ENCODE results near the gene NTRK2. TPM values are rescaled to one million over a fixed set of nuclear protein-coding genes. Genes with fewer than 3 reads are reported as not detected.

Gene NTRK2
- polyA plus RNA-seq, 1 donor (not counting 4 experiments of a cell fraction or from before 2014, with no cell fraction given), result 0.08 TPM

DNA sequence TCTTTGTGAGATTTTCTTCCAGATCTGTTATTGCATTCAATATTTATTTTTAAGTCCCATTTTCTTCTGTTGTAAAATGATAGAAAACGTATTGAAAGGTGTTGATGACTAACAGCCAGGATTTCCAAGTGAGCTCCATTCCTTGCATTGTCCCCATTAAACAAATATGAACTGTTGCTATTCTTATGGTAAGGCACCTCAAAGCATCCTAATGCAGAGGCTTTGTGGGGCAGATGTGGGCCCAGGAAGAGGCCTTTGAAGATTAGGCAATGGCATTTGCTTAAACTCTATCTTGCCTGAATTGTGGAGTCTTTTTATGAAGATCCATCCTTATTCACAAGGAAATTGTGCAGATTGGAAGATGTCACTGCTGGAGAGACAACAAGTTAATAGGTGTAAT lies 38.9 kb downstream of the NTRK2 start:
- Histone ChIP-seq H3K4me1 (ENCODE audit: control insufficient read depth, extremely low read depth, insufficient read depth, low read length) (peaks cover 14% of the 10 kb centered on the region), H3K36me3 (ENCODE audit: control insufficient read depth in 2 of 2, extremely low read depth in 1 of 2, insufficient read depth in 2 of 2, low read length in 2 of 2) (no peaks in the 10 kb centered on the region), H3K4me2 (ENCODE audit: control insufficient read depth, extremely low read depth, insufficient read depth, low read depth, low read length) (no peak overlapping the region), H3K9me1 (ENCODE audit: control insufficient read depth, extremely low read depth, insufficient read depth, low read length) (no peaks in the 10 kb centered on the region), H3K9ac (ENCODE audit: control insufficient read depth, extremely low read depth, insufficient read depth, low read length) (no peak overlapping the region), H2AFZ (ENCODE audit: control insufficient read depth, low read length) (no peak overlapping the region), H3K9me3 (ENCODE audit: control insufficient read depth, low read depth, low read length) (no peaks in the 10 kb centered on the region), H3K4me3 (ENCODE audit: control insufficient read depth in 2 of 3, extremely low read depth in 1 of 3, insufficient read depth in 2 of 3, low read depth in 1 of 3, low read length in 3 of 3) (no peak overlapping the region), H3K27me3 (ENCODE audit: control insufficient read depth, extremely low read depth, insufficient read depth, low read length) (no peaks in the 10 kb centered on the region), H3K27ac (ENCODE audit: control insufficient read depth, insufficient read depth, low read length) (no peak overlapping the region), H4K20me1 (ENCODE audit: control insufficient read depth, extremely low read depth, insufficient read depth, low read length) (no peaks in the 10 kb centered on the region), H3K79me2 (ENCODE audit: control insufficient read depth, insufficient read depth, low read length) (no peaks in the 10 kb centered on the region)
- dilution Hi-C loops (cut with MboI; ENCODE audit: extremely low pct_ligation_motif_present, low sequenced_read_pairs), result no loop called here
- no peak for DNase-seq (ENCODE audit: low read depth, low spot score)
- TF ChIP-seq, protein P1, sequence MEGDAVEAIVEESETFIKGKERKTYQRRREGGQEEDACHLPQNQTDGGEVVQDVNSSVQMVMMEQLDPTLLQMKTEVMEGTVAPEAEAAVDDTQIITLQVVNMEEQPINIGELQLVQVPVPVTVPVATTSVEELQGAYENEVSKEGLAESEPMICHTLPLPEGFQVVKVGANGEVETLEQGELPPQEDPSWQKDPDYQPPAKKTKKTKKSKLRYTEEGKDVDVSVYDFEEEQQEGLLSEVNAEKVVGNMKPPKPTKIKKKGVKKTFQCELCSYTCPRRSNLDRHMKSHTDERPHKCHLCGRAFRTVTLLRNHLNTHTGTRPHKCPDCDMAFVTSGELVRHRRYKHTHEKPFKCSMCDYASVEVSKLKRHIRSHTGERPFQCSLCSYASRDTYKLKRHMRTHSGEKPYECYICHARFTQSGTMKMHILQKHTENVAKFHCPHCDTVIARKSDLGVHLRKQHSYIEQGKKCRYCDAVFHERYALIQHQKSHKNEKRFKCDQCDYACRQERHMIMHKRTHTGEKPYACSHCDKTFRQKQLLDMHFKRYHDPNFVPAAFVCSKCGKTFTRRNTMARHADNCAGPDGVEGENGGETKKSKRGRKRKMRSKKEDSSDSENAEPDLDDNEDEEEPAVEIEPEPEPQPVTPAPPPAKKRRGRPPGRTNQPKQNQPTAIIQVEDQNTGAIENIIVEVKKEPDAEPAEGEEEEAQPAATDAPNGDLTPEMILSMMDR (optimal IDR thresholded peaks at IDR 0.05 in 1 of 3, IDR thresholded peaks at IDR 0.05 in 1 of 3, conservative IDR thresholded peaks at IDR 0.05 in 1 of 3; ENCODE audit: extremely low read depth in 1 of 3, insufficient read depth in 2 of 3, low read length in 3 of 3), result no peak
- TF ChIP-seq EZH2 (IDR thresholded peaks at IDR 0.05; ENCODE audit: low read length), result no peak
- FAIRE-seq, result no peak

DNA sequence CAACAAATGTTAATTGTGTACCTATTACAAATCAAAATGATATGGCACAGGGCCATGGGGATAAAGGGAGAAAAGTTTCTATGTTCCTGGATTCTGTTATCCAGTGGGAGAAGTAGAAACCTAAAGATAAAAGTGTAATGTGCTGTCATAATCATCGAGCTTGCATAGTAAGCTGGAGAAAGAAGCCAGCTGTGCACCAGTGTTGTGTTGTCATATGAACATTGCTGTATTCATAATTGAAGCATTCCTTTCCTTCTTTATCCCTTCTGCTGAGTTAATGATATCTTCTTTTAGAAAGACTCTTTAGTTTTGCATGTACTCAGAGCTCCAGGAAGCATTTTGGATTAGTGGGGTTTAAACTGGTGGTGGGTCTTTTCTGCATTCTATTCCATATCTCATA lies 39.5 kb downstream of the NTRK2 start:
- no peak overlapping the region for H3K9ac ChIP-seq (ENCODE audit: control insufficient read depth, extremely low read depth, insufficient read depth, low read length)
- H3K27me3 ChIP-seq (ENCODE audit: control insufficient read depth, extremely low read depth, insufficient read depth, low read length), result no peaks in the 10 kb centered on the region
- H3K4me1 ChIP-seq (ENCODE audit: control insufficient read depth, extremely low read depth, insufficient read depth, low read length), result peaks cover 14% of the 10 kb centered on the region
- H3K4me2 ChIP-seq (ENCODE audit: control insufficient read depth, extremely low read depth, insufficient read depth, low read depth, low read length), result no peak overlapping the region
- no peaks in the 10 kb centered on the region for H3K9me1 ChIP-seq (ENCODE audit: control insufficient read depth, extremely low read depth, insufficient read depth, low read length)
- no peak overlapping the region for H2AFZ ChIP-seq (ENCODE audit: control insufficient read depth, low read length)
- dilution Hi-C loops (cut with MboI; ENCODE audit: extremely low pct_ligation_motif_present, low sequenced_read_pairs), result no loop called here
- H4K20me1 ChIP-seq (ENCODE audit: control insufficient read depth, extremely low read depth, insufficient read depth, low read length), result no peaks in the 10 kb centered on the region
- no peaks in the 10 kb centered on the region for H3K79me2 ChIP-seq (ENCODE audit: control insufficient read depth, insufficient read depth, low read length)
- H3K9me3 ChIP-seq (ENCODE audit: control insufficient read depth, low read depth, low read length), result no peaks in the 10 kb centered on the region
- no peak for FAIRE-seq
- no peak overlapping the region for H3K4me3 ChIP-seq (ENCODE audit: control insufficient read depth in 2 of 3, extremely low read depth in 1 of 3, insufficient read depth in 2 of 3, low read depth in 1 of 3, low read length in 3 of 3)
- H3K27ac ChIP-seq (ENCODE audit: control insufficient read depth, insufficient read depth, low read length), result no peak overlapping the region
- TF ChIP-seq, protein P1 (optimal IDR thresholded peaks at IDR 0.05 in 1 of 3, IDR thresholded peaks at IDR 0.05 in 1 of 3, conservative IDR thresholded peaks at IDR 0.05 in 1 of 3; ENCODE audit: extremely low read depth in 1 of 3, insufficient read depth in 2 of 3, low read length in 3 of 3), result no peak
- TF ChIP-seq EZH2 (IDR thresholded peaks at IDR 0.05; ENCODE audit: low read length), result no peak
- DNase-seq (ENCODE audit: low read depth, low spot score), result no peak
- no peaks in the 10 kb centered on the region for H3K36me3 ChIP-seq (ENCODE audit: control insufficient read depth in 2 of 2, extremely low read depth in 1 of 2, insufficient read depth in 2 of 2, low read length in 2 of 2)
